ENCODE results near the gene UROD.

- TF ChIP-seq CTCF (IDR thresholded peaks at IDR 0.05; ENCODE audit: low read length) = no peak
- no peak for TF ChIP-seq EZH2 (optimal IDR thresholded peaks at IDR 0.05; ENCODE audit: low read depth, low read length)
Measured at GRCh38 chr1:45015683-45016082, 3.6 kb downstream of the UROD start.

Data from MM.1S (cell line).